ENCODE data around the gene AFMID.
"Not testable (repeated sequence)": the region's sequence is repeated elsewhere in the genome, so short reads cannot be mapped to it uniquely, and the experiment has no call there.

Gene AFMID

GRCh38 chr17:78224231-78225087 is 37.3 kb downstream of the AFMID start:
- no peak for DNase-seq

- no peak for DNase-seq
Measured at GRCh38 chr17:78225088-78225865, 38.1 kb downstream of the AFMID start.

- DNase-seq = no peak
Measured at GRCh38 chr17:78226055-78226758, 39.0 kb downstream of the AFMID start.

GRCh38 chr17:78226759-78227454 is 39.7 kb downstream of the AFMID start:
- no peak for DNase-seq

- no peak for DNase-seq
Measured at GRCh38 chr17:78227455-78227916, 40.3 kb downstream of the AFMID start.

- DNase-seq = no peak
Measured at GRCh38 chr17:78228176-78228575, 41.0 kb downstream of the AFMID start.

- DNase-seq = no peak
Measured at GRCh38 chr17:78230252-78230962, 43.2 kb downstream of the AFMID start.

GRCh38 chr17:78230996-78231935 is 44.1 kb downstream of the AFMID start, which contains the start of gene TMEM235:
TSS of gene TMEM235 (plus strand) at chr17:78231631. CDS start at chr17:78232024, 393 bp downstream.
- no peak for DNase-seq

GRCh38 chr17:78231991-78232858 is 45.1 kb downstream of the AFMID start:
- no peak for DNase-seq

GRCh38 chr17:78232859-78233173 is 45.7 kb downstream of the AFMID start:
- DNase-seq = no peak

GRCh38 chr17:78233678-78234077 is 46.5 kb downstream of the AFMID start:
- DNase-seq = no peak

- no peak for DNase-seq
Measured at GRCh38 chr17:78234261-78234865, 47.2 kb downstream of the AFMID start.

- DNase-seq = not testable (repeated sequence)
Measured at GRCh38 chr17:78235022-78235421, 47.9 kb downstream of the AFMID start.

- no peak for DNase-seq
Measured at GRCh38 chr17:78235885-78236284, 48.7 kb downstream of the AFMID start.

GRCh38 chr17:78236362-78237127 is 49.4 kb downstream of the AFMID start:
- DNase-seq = no peak

- DNase-seq = no peak
Measured at GRCh38 chr17:78237401-78238012, 50.3 kb downstream of the AFMID start.

- DNase-seq = no peak
Measured at GRCh38 chr17:78238823-78239488, 51.8 kb downstream of the AFMID start.

Data from CD4-positive, alpha-beta T cell treated with Interleukin-17A for 1 hour (primary cell).